Small intestine (tissue), 4 donors: ENCODE data around the gene DISC1. TPM values are rescaled to one million over a fixed set of nuclear protein-coding genes. Genes with fewer than 3 reads are reported as not detected.

Source experiments
- polyA plus RNA-seq, 4 donors: library from polyadenylated mRNA; stranded (reverse) in 3 of 4; unstranded in 1 of 4; fragments of 200-250 nt in 3 of 4; fragments of 120-200 nt in 1 of 4; gene quantifications; one replicate each; pipeline versions ENCODE4 v1.2.1 to v1.2.3, GENCODE V29; 2013
- donor health status: healthy with polysubstance abuse.
- donor health status: Bipolar disorder and iron deficiency.
- donor health status: healthy.

Gene DISC1
- polyA plus RNA-seq, 4 donors = 0.27 to 2.1 (median 0.85) TPM; not detected in 1

Other genes starting within 250 kb of the DISC1 start
- gene EGLN1, start 204.5 kb upstream of the DISC1 start, polyA plus RNA-seq = 10 to 100 TPM; 15.1 to 27.8 (median 22.2) TPM
- gene TSNAX, start 98.1 kb upstream of the DISC1 start, polyA plus RNA-seq = 10 to 100 TPM; 16.2 to 36.7 (median 18.2) TPM